SK-N-SH treated with all-trans-retinoic acid at 6 μM for 48 hours (cell line): ENCODE results near the gene ATXN10.

Experiments used
- ARNTL ChIP-seq: fragments of 450-650 bp; formaldehyde crosslinking; IDR thresholded peaks from 2 replicates; pipeline ENCODE4 v1.5.0; 2020; ENCODE audit warnings: low read depth, mild to moderate bottlenecking, moderate library complexity, borderline replicate concordance
- BACH2 ChIP-seq: fragments of 250-450 bp; sonication (Bioruptor Pico); IDR thresholded peaks from 2 replicates; pipeline ENCODE4 v1.9.0; 2021; ENCODE audit warnings: mild to moderate bottlenecking, borderline replicate concordance
- CREB5 ChIP-seq: fragments of 250-450 bp; sonication (Bioruptor Pico); IDR thresholded peaks from 2 replicates; pipeline ENCODE4 v1.5.1; 2020; ENCODE audit warnings: low read depth, mild to moderate bottlenecking, moderate library complexity
- CSRNP3 ChIP-seq: fragments of 250-450 bp; sonication (Bioruptor Pico); IDR thresholded peaks from 2 replicates; pipeline ENCODE4 v1.5.1; 2021; ENCODE audit warnings: mild to moderate bottlenecking, moderate library complexity
- GLIS3 ChIP-seq: fragments of 250-450 bp; sonication (Bioruptor Pico); IDR thresholded peaks from 2 replicates; pipeline ENCODE4 v1.5.0; 2020; ENCODE audit warnings: mild to moderate bottlenecking, moderate library complexity
- ISL1 ChIP-seq: fragments of 250-450 bp; sonication (Bioruptor Pico); IDR thresholded peaks from 2 replicates; pipeline ENCODE4 v2.1.2; 2022; ENCODE audit warnings: mild to moderate bottlenecking, moderate library complexity
- PPARA ChIP-seq: fragments of 250-450 bp; sonication (Bioruptor Pico); IDR thresholded peaks from 2 replicates; pipeline ENCODE4 v1.5.0; 2020; ENCODE audit warnings: mild to moderate bottlenecking, borderline replicate concordance
- RARB ChIP-seq: fragments of 250-450 bp; sonication (Bioruptor Pico); IDR thresholded peaks from 2 replicates; pipeline ENCODE4 v1.8.0; 2021; ENCODE audit warnings: mild to moderate bottlenecking, moderate library complexity
- SNAI2 ChIP-seq: fragments of 250-450 bp; sonication (Bioruptor Pico); IDR thresholded peaks from 2 replicates; pipeline ENCODE4 v1.5.0; 2020; ENCODE audit warnings: mild to moderate bottlenecking, moderate library complexity
- TCF4 ChIP-seq: fragments of 250-450 bp; sonication (Bioruptor Pico); IDR thresholded peaks from 2 replicates; pipeline ENCODE4 v1.8.0; 2021; ENCODE audit warnings: mild to moderate bottlenecking, moderate library complexity, borderline replicate concordance
- ZFP3 ChIP-seq: fragments of 250-450 bp; sonication (Bioruptor Pico); IDR thresholded peaks from 2 replicates; pipeline ENCODE4 v1.5.0; 2020; ENCODE audit warnings: mild to moderate bottlenecking, moderate library complexity
- ZFP30 ChIP-seq: fragments of 450-650 bp; formaldehyde crosslinking; IDR thresholded peaks from 2 replicates; pipeline ENCODE4 v1.5.0; 2022; ENCODE audit warnings: mild to moderate bottlenecking, moderate library complexity
- TF ChIP-seq, protein P1 (sequence below): fragments of 250-450 bp; sonication (Bioruptor Pico); IDR thresholded peaks from 2 replicates; pipeline ENCODE4 v1.8.0; 2020; ENCODE audit warnings: mild to moderate bottlenecking, moderate library complexity, borderline replicate concordance

GRCh38 chr22:45743687-45744086, 72.1 kb downstream of the ATXN10 start:
- TF ChIP-seq CREB5 (CRISPR knock-in tag) (no peak), GLIS3 (CRISPR knock-in tag) (no peak), BACH2 (CRISPR knock-in tag) (no peak), TCF4 (CRISPR knock-in tag) (no peak), SNAI2 (CRISPR knock-in tag) (no peak), CSRNP3 (CRISPR knock-in tag) (no peak), ISL1 (CRISPR knock-in tag) (no peak), ZFP3 (no peak), ZFP30 (CRISPR knock-in tag) (no peak), ARNTL (no peak), RARB (no peak), PPARA (CRISPR knock-in tag) (no peak)
- TF ChIP-seq, protein P1, sequence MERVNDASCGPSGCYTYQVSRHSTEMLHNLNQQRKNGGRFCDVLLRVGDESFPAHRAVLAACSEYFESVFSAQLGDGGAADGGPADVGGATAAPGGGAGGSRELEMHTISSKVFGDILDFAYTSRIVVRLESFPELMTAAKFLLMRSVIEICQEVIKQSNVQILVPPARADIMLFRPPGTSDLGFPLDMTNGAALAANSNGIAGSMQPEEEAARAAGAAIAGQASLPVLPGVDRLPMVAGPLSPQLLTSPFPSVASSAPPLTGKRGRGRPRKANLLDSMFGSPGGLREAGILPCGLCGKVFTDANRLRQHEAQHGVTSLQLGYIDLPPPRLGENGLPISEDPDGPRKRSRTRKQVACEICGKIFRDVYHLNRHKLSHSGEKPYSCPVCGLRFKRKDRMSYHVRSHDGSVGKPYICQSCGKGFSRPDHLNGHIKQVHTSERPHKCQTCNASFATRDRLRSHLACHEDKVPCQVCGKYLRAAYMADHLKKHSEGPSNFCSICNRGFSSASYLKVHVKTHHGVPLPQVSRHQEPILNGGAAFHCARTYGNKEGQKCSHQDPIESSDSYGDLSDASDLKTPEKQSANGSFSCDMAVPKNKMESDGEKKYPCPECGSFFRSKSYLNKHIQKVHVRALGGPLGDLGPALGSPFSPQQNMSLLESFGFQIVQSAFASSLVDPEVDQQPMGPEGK (CRISPR knock-in tag) = no peak
